GM18909 (cell line): ENCODE results near the gene AMY2B.
"Not testable (repeated sequence)": the region's sequence is repeated elsewhere in the genome, so short reads cannot be mapped to it uniquely, and the experiment has no call there.

Source experiments
- ATAC-seq: cut with Tn5 transposase; IDR thresholded peaks from one replicate; pipeline ENCODE4 v1.9.1; 2021; ENCODE audit warnings: mild to moderate bottlenecking; ENCODE audit not compliant: unreplicated experiment, poor library complexity

The AMY2B gene

DNA sequence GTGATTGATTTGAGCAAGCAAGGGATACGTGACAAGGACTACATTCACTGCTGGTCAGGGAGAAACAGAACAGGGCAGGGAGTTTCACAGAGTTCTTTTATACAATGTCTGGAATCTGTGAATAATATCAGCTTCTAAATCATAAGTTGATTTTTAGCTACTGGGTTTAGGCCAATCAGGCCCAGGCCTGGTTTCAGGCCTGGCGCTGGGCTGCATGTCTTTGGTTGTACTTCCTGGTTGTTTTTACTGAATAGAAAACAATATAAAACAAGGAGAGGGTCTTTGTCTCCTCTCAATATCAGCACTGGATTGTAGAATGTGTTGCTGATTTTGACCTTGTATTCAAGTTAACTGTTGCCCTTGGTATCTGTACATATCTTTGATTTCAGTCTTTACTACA, 45.0 kb downstream of the AMY2B start:
- no peak for ATAC-seq

DNA sequence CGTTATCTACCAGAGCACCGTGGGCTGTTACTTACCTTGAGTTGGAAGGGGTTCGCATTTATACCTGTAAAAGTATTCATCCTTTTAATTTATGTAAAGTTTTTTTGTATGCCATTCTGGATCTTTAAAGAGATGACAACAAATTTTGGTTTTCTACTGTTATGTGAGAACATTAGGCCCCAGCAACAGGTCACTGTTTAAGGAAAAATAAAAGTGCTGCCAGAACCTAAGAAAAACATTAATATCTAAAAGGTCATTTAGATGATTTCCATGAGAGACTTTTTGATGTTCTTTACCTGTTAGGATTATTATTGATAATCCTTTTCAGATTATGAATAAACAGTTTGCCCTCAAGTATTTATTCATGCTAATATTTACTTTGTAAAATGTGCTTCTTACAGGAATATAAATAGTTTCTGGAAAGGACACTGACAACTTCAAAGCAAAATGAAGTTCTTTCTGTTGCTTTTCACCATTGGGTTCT, 45.6 kb downstream of the AMY2B start, which contains the start of gene AMY2A:
AMY2A (plus strand) TSS at position 434 of the 484 bp plus-strand sequence; CDS start at position 448, 14 bp downstream.
- ATAC-seq, result not testable (repeated sequence)

DNA sequence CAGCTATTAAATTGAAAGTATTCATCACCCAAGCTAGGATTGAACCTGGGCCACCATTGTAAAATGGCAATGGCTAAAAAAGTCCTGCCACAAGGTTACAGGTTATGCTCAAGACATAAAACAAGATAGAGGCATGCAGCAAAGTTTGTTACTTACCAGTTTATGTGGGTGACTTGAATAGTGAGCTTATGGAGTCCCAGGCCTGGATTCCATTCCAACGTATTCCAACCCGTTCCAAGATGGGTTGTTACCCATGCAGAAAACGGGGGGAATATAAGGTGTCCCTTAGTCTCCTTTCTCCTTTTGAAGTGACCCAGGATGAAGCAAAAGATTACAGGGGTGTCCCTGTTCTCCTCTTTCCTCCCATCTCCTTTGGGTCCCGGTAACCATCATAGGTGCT, 56.0 kb downstream of the AMY2B start:
- ATAC-seq, result not testable (repeated sequence)
